ENCODE results near the gene COL9A3. TPM values are rescaled to one million over a fixed set of nuclear protein-coding genes. Genes with fewer than 3 reads are reported as not detected.

COL9A3 gene
- total RNA-seq, 4 donors from 2014 or later = 13.4 to 22.9 (median 18.4) TPM

DNA sequence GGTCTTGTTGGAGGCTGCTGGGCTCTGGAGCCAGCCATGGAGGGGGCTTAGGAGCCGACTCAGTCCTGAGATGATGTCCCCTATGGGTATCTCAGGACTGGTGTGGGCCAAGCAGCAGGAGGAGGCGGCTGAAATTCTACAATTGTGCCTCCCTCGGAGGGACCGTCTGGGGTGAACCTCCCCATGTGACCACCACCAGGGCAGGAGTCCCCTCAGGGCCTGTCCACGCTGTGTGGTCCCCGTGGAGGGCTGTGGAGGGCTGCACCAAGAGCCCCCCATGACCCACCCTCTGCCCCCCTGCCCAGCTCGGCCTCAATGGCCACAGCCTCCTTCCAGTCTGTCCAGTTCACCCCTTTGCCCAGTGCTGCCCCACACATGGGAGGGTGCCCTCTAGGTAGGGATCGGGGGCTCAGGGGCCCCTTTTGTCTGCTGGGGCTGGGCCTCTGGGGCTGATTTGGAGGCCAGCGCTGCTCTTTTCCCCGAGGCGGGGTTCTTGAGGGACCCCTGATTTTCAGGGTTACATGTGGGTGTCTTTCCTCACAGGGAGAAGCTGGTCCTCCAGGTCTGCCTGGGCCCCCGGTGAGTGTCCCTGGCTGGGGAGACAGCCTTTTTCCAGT, 1.2 kb downstream of the COL9A3 start:
- H3K36me3 ChIP-seq = peaks cover 0 to 12% (median 10%) of the 10 kb centered on the region in 4 donors
- H3K4me1 ChIP-seq = peaks cover 44 to 63% (median 58%) of the 10 kb centered on the region in 4 donors
- no peak for DNase-seq (ENCODE audit: extremely low spot score)
- peaks cover 4 to 71% (median 34%) of the 10 kb centered on the region in 4 donors for H3K27me3 ChIP-seq
- intact Hi-C loops (cut with DNase I) = no loop called here
- H3K9me3 ChIP-seq = no peaks in the 10 kb centered on the region
- peak overlapping the region; percentile 50 to 71 (median 64) for H3K27ac ChIP-seq (replicated peaks in 1 of 4)
- TF ChIP-seq EP300 (IDR thresholded peaks at IDR 0.05) = no peak
- H3K4me3 ChIP-seq = peak overlapping the region; percentile 44 to 59 (median 48)
- WGBS = 71% methylated on average over 9 of the region's 12 CpGs

DNA sequence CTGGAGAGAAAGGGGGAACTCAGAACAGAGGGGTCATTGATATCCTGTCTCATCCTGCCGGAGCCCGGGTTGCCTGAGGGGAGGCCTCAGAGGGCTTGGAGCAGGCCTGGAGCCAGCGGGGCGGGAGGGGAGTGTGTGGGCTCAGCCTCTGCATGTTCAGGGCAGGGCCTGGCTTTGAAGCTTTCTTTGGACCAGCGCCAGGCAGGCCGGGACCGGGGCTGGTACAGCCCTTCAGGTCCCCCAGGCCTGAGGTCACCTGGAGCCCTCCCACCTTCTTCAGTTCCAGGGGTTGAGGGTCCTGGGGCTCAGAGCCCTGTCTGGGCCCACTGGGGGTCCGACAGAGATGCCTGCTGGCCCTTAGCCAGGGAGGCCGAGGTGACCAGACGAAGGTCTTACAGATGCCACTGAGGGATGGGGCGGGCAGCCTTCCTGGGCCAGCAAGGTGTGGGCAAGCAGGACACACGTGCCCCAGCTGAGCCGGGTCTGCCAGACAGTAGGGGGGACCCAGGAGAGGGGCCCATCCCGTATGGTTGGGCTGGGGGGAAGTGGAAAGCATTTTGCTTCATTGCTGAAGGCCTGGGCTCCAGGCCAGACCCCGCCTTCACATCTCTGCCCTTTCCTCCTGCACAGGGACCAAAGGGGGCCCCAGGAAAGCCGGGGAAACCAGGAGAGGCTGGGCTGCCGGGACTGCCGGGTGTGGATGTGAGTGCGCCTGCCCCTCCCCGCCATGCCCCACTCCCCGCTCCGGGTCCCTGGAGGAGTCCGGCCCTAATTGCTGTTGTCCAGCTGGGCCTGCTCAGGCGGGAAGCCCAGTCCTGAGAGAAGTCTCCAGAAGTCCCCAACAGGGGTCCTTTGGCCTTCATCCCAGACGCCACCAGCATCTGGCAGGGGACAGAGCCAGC, 2.0 kb downstream of the COL9A3 start:
- DNase-seq (ENCODE audit: extremely low spot score) = no peak
- no peaks in the 10 kb centered on the region for H3K9me3 ChIP-seq
- peaks cover 46 to 67% (median 58%) of the 10 kb centered on the region in 4 donors for H3K4me1 ChIP-seq
- H3K27me3 ChIP-seq = peaks cover 4 to 71% (median 34%) of the 10 kb centered on the region in 4 donors
- 47% methylated on average over 8 of the region's 25 CpGs for WGBS
- TF ChIP-seq POLR2A (IDR thresholded peaks at IDR 0.05; ENCODE audit: low read depth) (no peak), POLR2AphosphoS5 (IDR thresholded peaks at IDR 0.05) (no peak), EP300 (IDR thresholded peaks at IDR 0.05) (no peak)
- peaks cover 0 to 5% (median 3%) of the 10 kb centered on the region in 4 donors for H3K36me3 ChIP-seq
- H3K27ac ChIP-seq (replicated peaks in 1 of 4) = peak overlapping the region; percentile 41 to 71 (median 64)
- intact Hi-C loops (cut with DNase I) = no loop called here
- H3K4me3 ChIP-seq = peak overlapping the region; percentile 2 to 59 (median 46)

DNA sequence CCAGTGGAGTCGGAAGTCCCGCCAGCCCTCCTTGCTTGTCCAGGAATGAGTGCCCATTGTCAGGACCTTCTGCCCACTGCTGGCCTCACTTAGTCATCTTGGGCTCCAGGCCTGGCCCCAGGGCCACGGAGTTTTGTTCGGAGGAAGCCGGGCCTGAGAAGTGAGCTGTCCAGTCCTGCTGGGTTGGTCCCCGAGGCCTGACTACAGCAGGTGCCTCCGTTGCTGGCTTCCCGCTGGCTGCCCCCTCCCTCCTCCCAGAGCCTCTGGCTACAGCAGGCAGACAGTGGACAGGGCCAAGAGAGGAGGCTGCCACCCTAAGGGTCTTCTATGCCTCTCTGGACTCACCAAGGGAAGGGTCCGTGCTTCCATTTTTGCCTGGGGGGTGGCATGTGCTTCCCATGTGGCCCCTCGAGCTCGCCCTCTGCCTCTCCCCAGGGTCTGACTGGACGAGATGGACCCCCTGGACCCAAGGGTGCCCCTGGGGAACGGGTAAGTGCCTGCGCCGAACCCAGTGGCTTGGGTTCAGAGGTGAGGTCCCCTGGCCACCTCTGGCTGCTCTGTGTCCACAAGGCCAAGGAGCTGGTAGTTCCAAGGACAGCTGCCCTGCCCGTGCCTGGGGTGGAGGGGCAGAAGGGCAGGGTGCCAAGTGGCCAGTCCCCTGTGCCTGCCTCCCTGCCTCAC, 2.8 kb downstream of the COL9A3 start:
- DNase-seq (ENCODE audit: extremely low spot score) = no peak
- no peak for TF ChIP-seq POLR2A (IDR thresholded peaks at IDR 0.05; ENCODE audit: low read depth)
- no peak for TF ChIP-seq POLR2AphosphoS5 (IDR thresholded peaks at IDR 0.05)
- TF ChIP-seq, protein P1, sequence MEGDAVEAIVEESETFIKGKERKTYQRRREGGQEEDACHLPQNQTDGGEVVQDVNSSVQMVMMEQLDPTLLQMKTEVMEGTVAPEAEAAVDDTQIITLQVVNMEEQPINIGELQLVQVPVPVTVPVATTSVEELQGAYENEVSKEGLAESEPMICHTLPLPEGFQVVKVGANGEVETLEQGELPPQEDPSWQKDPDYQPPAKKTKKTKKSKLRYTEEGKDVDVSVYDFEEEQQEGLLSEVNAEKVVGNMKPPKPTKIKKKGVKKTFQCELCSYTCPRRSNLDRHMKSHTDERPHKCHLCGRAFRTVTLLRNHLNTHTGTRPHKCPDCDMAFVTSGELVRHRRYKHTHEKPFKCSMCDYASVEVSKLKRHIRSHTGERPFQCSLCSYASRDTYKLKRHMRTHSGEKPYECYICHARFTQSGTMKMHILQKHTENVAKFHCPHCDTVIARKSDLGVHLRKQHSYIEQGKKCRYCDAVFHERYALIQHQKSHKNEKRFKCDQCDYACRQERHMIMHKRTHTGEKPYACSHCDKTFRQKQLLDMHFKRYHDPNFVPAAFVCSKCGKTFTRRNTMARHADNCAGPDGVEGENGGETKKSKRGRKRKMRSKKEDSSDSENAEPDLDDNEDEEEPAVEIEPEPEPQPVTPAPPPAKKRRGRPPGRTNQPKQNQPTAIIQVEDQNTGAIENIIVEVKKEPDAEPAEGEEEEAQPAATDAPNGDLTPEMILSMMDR (IDR thresholded peaks at IDR 0.05) = no peak
- no peak for TF ChIP-seq EP300 (IDR thresholded peaks at IDR 0.05)
- Histone ChIP-seq H3K4me3 (no peak overlapping the region), H3K9me3 (no peaks in the 10 kb centered on the region), H3K4me1 (peaks cover 54 to 73% (median 62%) of the 10 kb centered on the region in 4 donors), H3K27me3 (peaks cover 4 to 67% (median 31%) of the 10 kb centered on the region in 4 donors), H3K36me3 (no peaks in the 10 kb centered on the region), H3K27ac (replicated peaks in 1 of 4) (peak overlapping the region; percentile 41 to 71 (median 62))
- 71% methylated on average over 11 of the region's 16 CpGs for WGBS
- intact Hi-C loops (cut with DNase I) = no loop called here

DNA sequence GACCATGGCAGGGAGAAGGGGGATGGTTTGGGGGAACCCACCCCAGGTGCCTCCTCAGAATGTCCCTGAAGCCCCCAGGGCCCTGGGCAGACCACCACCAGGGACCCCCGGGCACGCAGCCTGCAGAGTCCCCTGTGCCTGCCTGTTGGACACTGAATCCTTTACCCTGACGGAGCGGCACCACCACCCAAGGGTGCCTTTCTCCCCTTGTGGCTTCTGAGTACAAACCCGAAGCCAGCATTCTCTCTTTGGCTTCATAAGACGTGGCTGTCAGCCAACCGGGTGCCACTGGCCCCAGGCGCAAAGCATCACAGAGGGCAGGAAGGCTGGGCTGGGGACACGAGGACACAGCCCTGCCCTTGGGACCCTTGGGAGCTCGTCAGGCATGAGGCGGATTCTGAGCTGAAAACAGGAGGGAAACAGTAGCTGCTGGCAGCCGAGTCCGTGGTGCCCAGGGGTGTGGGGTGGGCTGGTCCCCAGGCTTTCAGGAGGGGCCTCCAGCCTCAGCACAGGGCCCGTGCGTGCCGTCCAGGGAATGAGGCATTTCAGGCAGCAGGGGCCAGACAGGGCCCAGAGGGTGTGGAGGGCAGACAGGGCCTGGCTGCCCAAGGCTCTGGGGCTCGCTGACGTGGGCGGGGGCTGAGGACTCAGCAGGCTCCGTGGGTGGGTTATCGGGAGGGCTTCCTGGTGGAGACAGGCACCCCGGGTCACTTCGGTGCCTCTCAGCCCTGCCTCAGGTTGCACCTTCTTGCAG, 3.5 kb downstream of the COL9A3 start:
- Histone ChIP-seq H3K36me3 (no peaks in the 10 kb centered on the region), H3K4me1 (peaks cover 52 to 73% (median 61%) of the 10 kb centered on the region in 4 donors), H3K4me3 (no peak overlapping the region), H3K27me3 (peaks cover 4 to 61% (median 25%) of the 10 kb centered on the region in 4 donors), H3K27ac (replicated peaks in 1 of 4) (no peak overlapping the region), H3K9me3 (no peaks in the 10 kb centered on the region)
- WGBS = 69% methylated on average over 16 of the region's 23 CpGs
- TF ChIP-seq POLR2A (IDR thresholded peaks at IDR 0.05; ENCODE audit: low read depth) = no peak
- no peak for TF ChIP-seq POLR2AphosphoS5 (IDR thresholded peaks at IDR 0.05)
- TF ChIP-seq EP300 (IDR thresholded peaks at IDR 0.05) = no peak
- TF ChIP-seq, protein P1 (IDR thresholded peaks at IDR 0.05) = no peak
- DNase-seq (ENCODE audit: extremely low spot score) = no peak
- intact Hi-C loops (cut with DNase I) = no loop called here

Data from esophagus muscularis mucosa (tissue), 4 donors.